GM18873 (cell line): ENCODE data around the gene RORB.

Experiments used
- ATAC-seq: cut with Tn5 transposase; IDR thresholded peaks from one replicate; pipeline ENCODE4 v1.9.1; 2021; ENCODE audit warnings: mild to moderate bottlenecking, moderate library complexity, moderate number of reproducible peaks; ENCODE audit not compliant: unreplicated experiment, low FRiP score

RORB gene

DNA sequence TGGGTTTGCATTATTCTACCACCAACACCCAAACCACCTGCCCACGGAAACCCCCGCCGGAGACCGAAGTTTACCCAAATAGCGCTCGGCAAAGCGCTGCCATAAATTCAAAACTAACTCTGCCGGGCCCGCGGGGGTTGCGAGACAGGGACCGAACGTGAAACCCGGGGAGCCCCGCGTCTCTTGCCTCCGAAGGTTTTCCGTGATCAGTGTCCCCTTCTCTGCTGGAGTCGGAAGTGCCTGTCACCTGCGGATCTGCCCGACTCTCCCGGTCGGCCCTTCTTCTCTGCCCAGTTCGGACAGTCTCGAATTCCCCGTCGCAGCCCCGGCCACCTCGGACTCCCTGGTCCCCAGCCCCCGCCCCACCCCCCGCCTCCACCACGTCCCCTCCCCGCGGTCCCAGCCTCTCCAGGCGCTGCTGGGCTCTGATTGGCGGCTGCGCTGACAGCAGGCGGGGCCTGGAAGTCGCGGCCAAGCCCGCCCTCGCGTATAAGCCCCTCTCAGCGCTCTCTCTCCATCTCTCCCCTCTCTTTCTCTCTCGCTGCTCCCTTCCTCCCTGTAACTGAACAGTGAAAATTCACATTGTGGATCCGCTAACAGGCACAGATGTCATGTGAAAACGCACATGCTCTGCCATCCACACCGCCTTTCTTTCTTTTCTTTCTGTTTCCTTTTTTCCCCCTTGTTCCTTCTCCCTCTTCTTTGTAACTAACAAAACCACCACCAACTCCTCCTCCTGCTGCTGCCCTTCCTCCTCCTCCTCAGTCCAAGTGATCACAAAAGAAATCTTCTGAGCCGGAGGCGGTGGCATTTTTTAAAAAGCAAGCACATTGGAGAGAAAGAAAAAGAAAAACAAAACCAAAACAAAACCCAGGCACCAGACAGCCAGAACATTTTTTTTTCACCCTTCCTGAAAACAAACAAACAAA is at the start of gene RORB:
Gene RORB (plus strand): TSS at position 517 of the 929 bp plus-strand sequence. CDS start 642 bp downstream, outside the sequence.
- ATAC-seq, result peak; percentile 55

DNA sequence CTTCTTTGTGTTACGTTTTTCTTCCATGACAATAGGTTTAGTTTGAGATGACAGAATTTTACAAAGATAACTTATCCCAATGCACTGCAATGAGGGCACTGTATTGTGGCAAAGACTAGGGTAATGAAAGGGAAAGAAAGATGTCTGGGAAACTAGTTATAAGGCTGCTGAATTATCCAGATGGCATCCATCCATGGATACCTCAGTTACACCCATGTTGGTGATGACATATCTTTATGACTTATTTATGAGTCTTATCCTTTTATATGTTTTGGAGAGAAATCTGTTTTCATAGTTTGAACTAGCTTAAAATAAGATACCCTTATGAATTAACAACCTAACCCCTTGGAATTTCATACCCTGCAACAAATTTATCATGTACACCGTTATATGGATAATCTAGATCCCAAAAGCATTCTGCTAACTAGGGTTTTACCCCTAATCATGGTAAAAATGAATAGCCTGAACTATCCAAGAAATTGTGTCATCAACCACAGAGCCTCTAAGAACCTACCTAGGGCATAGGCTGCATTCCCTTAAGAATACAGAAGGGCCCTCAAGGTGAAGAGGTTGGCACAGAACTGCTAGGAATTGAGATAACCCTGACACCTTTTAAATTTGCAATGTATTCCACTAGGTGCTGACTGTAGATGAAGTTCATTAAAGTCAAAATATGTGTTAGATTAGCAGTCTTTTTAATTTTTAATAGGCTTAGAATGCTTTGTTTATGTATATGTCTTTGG is 49.5 kb upstream of the RORB start:
- no peak for ATAC-seq

DNA sequence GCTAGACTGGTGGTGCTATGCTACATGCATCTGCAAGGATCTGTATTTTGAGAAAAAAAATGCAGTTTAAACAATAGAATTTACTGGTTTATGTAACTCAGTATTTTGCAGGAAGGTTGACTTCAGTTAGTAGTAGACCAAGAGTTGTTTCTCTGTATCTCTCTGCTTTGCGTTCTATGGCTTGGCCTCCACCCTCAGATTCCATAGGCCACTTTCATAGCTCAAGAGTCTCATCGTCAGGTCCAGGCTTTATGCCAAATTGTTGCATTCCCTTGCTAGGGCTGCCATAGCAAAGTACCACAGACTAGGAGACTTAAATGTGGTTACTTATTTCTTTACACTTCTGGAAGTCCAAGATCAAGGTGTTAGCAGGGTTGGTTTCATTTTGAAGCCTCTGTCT is 48.1 kb upstream of the RORB start:
- ATAC-seq, result no peak

DNA sequence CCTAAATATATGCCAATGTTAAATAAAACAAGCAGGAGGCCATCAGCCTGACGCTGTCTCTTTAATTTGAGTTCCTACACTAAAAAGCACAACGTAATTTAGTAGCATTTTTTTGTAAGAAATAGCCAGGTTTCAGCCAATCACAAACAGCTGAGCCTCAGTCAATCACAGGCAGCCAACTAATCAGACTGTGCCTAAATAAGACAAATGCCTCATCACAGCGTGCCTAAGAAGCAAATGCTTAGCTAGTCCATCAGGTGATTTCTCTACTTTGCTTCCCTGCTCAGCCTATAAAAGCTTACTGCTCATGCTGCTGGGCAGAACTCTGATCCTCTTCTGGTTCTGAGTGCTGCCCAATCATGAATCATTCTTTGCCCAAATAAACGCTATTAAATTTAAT is 38.3 kb upstream of the RORB start:
- no peak for ATAC-seq

DNA sequence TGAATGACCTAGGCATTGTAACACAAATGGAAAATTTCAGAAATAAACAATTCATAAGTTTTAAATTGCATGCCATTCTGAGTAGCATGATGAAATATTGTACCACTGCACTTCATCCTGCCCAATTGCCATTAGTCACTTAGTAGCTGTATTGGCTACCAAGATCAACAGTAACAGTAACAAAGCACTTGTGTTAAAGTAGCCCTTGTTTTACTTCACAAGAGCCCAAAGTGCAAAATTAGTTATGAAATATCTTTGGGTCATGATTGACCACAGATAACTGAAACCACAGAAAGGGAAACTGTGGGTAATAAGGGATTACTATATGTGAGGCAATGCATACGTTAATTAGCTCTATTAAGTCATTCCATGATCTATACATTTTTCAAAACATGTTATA is 33.3 kb upstream of the RORB start:
- no peak for ATAC-seq

DNA sequence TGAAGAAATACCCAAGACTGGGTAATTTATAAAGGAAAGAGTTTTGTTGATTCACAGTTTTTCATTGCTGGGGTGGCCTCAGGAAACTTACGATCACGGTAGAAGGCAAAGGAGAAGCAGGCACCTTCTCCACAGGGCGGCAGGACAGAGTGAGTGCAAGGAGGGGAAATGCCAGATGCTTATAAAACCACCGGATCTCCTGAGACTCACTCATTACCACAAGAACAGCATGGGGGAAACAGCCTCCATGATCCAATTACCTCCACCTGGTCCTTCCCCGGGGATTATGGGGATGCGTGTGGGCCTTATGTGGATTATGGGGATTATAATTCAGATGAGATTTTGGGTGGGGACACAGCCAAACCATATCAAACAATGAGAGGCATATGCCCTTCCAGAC is 18.5 kb upstream of the RORB start:
- no peak for ATAC-seq

DNA sequence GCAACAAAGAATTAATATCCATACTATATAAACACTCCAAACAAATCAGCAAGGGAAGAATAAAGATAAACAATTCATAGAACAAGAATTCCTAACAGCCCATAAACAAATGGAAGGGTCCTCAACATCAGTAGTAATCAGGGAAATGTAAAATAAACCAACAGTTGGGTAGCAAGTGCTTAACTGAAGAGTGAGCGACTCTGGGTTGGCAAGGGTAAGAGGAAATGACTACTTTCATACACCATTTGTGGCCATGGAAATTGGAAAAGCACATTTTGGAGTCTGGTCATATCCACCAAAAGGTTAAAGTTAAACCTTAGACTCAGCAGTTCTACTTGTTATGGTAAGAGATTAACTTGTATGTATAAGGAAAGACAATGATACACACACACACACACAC is 17.4 kb upstream of the RORB start:
- no peak for ATAC-seq

DNA sequence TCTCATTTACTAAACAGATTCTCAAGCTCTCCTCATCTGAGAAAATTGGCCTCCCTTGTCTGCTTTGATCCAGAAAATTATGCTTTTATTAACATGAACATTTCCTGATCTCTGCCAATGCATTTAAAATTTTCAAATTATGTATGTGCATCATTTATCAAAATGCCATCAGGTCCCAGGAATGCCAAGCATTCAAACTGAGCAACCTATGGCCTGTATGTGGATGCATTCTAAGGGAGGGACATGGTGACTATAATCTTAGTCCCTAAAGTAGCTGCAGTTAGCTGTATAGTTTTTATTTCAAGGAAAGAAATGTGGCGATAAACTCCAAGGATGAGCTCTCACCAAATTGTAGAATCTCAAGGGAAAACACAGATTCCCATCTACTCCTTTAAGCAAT is 9.7 kb upstream of the RORB start:
- ATAC-seq, result no peak

DNA sequence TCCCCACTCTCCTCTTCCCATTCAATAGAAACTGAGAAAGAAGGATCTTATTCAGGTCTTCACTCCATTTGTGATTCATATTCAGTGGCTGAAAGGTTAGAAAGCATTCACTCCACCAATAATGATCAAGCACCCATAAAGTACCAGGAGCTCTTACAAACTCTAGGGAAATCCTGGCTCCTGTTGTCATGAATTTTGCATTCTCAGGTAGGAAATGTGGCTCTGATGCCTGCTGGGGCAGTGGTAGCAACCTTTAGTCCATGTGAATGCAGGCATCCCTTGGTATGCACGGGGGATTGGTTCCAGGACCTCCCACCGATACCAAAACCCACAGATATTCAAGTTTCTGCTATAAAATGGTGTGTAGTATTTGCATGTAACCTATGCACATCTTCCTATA is 3.6 kb upstream of the RORB start:
- ATAC-seq, result no peak

DNA sequence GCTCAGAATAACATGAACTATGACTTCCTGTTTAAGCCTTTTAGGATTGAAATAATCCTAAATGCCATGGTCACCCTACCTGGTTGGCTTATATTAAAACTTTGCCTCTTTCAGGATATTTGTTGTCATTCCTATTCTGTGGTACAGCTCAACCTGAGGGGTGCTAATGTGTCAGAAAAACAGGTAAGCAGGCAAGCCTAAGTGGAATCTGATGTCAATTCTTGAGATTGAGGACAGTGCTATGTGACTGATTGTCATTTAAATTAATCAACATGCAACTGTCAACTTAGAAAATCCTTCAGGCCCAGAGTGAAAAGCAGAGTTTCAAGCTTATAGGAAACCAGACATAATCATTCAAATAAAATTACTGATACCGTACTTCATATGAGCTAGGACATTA is 2.6 kb upstream of the RORB start:
- no peak for ATAC-seq

DNA sequence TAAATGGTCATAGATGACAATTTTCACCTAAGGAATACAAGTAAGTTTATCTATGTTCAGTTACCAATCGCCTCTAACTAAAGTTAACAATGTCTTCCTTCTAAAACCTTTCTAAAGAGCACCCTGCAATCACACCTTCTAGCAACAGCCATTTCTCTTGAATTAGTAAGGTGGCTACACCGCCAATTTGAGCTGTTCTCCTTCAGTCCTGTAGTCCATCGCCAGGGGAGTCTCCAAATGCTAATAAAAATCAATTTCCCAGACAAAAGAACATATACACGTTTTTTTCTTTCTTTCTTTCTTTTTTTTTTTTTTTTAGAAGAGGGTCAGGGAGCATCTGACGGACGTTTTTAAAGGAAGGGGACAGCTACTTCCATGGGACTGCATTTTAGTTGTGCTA is 729 bp upstream of the RORB start:
- ATAC-seq, result no peak

DNA sequence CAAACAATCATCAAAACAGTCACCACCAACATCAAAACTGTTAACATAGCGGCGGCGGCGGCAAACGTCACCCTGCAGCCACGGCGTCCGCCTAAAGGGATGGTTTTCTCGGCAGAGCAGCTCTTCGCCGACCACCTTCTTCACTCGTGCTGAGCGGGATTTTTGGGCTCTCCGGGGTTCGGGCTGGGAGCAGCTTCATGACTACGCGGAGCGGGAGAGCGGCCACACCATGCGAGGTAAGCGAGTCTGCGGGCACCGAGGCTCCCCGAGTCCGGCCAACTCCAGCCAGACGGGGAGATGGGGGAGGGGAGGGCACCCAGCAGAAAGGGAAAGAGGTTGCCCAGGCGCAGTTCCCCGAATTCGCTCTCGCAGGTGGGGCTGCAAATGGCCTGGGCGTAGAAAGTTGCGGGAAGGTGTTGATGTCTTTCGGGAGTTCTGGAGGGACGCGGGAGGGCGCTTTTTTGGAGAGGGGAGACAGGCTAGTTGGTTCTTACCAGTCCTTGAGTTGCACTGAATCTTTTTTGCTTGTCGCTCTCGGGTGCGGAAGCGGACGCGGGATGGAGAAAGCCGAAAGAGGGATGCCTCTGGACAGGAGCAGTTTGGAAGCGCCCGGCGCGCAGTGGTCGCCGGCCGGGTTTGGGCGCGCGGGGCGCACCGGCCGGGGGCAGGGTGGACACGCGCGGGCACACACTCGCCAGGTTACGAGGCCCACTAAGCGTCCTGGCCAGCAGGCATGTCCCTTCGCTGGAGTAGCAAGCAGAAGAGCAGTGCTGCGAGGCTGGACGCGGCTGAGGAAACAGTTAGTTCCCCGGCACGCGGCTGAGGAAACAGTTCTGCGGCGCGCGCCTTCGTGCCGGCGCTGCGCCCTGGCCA is 849 bp downstream of the RORB start:
- no peak for ATAC-seq

DNA sequence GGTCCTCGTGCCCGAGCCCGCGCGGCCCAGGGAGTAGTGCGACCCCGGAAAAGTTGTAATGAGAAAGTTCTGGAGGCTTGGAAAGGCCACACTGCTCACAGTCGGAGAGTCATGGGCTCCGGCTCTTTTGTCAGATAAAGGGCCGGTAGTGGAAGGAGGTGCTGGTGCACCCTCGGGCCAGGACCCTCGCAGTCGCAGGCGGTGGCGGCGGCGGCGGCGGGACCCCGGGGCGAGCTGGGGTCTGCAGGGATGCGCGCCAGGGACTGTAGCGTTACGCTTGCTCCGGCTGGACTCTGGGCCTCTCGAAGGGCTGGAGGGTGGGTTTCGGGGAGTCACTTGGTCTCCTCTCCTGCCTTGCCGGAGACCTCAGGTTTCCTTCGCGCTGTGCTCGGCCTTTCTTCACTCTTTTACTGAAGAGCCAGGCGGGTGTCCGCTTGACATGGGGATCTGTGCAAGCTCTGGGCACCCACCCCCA is 1.5 kb downstream of the RORB start:
- ATAC-seq, result no peak

DNA sequence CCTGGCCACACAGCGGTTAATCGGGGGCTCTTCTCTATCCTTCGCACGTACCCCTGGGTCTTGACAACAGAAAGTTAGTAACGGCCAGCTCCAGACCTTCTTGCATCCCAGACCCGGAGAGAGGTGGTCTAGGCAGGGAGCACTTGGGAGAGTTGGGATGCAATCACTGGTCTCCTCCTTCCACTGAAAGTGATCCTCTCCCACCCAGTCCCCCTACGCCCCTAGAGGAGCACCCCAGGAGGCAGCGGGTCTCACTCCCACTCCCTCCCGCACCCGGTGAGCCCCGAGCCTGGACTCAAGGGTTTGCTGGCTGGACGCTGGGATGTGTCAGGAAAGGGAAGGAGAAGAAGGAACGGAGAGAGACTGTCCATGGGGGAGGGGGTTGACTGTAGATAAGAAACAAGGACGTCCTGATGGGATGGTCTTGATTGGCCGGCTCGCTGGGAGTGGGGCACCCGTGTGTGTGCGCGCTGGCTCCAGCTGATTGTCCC is 2.0 kb downstream of the RORB start:
- ATAC-seq, result no peak

DNA sequence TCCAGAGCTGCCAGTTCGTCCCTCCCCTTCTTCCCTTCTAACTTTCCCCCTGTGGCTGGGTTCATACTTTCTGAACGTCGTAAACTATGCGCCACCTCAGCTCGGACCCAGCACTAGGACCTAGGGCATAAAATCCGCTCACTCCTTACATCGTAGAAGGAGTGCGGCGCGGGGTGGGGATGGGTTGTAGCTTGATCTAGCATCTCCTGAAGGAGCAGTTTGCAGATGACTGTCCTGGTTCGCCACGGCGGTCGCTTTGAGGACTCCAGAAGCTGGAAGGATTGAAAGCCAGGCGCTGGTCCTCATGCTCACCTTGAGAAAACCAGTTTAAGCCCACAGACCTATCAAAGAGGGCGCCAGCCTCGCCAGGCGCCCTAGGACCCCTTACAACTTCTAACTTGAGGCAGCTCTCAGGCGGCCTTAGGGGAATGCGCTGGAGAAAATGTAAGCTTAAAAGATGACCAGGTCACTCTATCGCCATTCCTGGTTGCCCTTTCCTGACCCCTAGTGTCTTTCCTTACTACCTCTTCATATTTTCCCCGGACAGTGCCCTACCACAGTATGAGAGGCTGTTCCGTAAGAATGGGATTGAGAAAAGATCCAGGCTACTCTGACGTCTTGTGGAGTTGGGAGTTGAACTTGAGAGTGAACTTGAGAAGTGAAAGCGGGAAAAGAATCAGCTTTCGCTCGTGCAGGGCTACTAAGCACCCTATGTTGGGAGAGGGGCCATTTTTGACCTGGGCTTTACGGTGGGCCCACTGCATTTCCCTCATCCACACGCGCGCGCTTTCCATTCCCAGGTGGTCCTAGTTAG is 2.8 kb downstream of the RORB start:
- no peak for ATAC-seq

DNA sequence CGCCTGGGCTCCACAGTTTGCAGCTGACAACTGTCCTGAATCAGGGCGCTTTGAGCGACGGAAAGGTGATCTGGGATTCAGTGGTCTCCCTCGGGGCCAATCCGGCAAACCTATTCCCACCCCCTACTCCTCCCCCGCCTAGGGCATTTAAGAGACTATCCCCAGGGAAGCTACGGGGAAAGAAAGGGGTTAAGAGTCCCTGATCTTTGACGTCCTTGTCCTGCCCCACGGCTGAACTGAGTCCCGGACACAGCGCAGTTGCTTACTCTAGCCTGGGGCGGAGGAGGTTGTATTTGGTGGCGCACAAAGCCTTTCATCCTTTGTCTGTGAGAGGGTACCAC is 3.4 kb downstream of the RORB start:
- ATAC-seq, result no peak

DNA sequence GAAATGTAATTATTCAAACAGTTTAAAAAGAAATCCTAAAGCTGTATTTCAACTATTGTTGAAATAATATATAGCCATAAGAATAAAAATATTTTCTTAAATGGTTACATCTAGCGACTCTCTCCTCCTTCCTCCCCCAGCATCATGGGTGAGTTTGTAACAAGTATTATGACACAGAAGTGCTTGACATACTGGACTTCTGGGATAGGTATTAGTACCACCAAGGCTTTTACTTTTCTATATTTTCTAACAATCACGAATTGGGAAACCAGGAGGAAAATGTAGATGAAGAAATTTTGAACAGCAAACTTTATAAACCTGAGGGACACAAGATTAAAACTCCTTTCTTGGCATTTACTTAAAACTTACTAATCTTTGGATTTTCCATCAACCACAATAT is 4.4 kb downstream of the RORB start:
- ATAC-seq, result no peak

DNA sequence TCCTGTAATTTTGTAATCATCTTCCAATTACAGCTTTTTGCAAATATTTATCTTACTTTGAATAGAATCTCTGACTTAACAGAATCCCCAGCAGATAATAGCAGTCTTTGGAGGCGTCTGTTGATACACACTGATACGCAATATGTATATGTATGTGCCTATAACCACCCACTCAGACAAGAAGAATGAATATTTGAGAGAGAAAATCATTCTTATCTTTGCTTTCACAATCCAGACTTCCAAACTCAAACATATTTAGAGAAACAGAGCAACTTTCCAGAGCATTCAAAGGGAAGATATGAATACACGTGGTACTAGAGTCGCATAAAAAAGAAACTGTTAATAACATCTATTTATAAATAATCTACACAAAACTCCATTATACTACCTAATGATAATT is 6.1 kb downstream of the RORB start:
- ATAC-seq, result no peak

DNA sequence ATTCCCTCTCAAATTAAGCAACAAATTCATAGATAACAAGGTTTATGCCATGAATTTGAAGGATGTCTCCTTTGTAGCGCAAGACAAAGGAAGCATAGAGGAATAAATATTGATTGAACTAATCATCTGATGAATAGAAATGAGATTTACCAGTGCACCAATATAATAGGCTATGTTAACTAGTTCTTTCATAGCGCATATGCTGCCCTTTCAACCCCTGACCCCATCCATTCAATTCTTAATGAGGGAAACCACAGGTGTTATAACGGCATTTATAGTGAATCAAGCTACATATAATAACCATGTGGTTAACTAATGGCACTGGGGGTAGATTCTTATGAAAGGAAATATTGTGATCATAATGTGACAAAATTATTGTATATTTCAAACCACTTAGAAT is 6.5 kb downstream of the RORB start:
- no peak for ATAC-seq

DNA sequence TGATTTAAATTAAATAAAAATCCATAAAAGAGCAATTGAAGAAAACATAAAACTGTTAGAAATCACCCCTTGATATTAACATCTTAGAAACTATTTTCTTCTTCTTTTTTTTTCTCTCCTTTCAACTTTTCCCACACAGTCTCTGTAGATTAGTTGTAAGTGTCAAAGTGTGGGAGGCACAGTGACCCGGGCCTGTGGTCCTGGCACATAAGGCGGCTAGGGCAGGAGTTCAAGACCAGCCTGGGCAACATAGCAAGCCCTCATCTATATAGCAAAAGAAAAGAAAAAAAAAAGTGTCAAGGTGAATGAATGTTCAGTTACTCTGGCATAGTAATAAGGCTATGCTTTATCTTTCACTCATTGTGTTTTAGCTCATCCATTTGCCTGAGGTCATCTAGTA is 14.2 kb downstream of the RORB start:
- ATAC-seq, result no peak
